Nephron (organoid): ENCODE data around the gene NGLY1.

Experiments used
- H3K27ac Mint-ChIP-seq, 3 experiments: 2 replicates each; pipeline ENCODE4 v1.8.0; 2020; ENCODE audit warnings: mixed read lengths in 3 of 3, mild to moderate bottlenecking in 2 of 3, moderate library complexity in 1 of 3
- H3K27me3 Mint-ChIP-seq: 2 replicates; pipeline ENCODE4 v1.8.0; 2021; ENCODE audit warnings: low read depth, mild to moderate bottlenecking, moderate library complexity, mixed read lengths
- H3K36me3 Mint-ChIP-seq: 2 replicates; pipeline ENCODE4 v1.8.0; 2020; ENCODE audit warnings: low read depth, mixed read lengths
- H3K4me1 Mint-ChIP-seq: 2 replicates; pipeline ENCODE4 v1.8.0; 2020; ENCODE audit warnings: mixed read lengths
- H3K4me3 Mint-ChIP-seq, 3 experiments: 2 replicates each; pipeline ENCODE4 v1.8.0; 2020; ENCODE audit warnings: mild to moderate bottlenecking in 3 of 3, mixed read lengths in 3 of 3, moderate library complexity in 2 of 3
- H3K9me3 Mint-ChIP-seq: 2 replicates; pipeline ENCODE4 v1.8.0; 2020; ENCODE audit warnings: mixed read lengths
- CTCF ChIP-seq, 3 experiments: fragments of 200-600 bp; sonication (generic); IDR thresholded peaks; one replicate each; pipeline ENCODE4 v1.5.0; 2021; ENCODE audit warnings: antibody characterized with exemption in 3 of 3; ENCODE audit not compliant: unreplicated experiment in 3 of 3

NGLY1 gene

GRCh38 chr3:25821746-25822573 lies 38.7 kb upstream of the NGLY1 start:
- peaks cover 9% of the 10 kb centered on the region for H3K4me1 Mint-ChIP-seq
- H3K9me3 Mint-ChIP-seq = no peaks in the 10 kb centered on the region
- no peak for TF ChIP-seq CTCF (IDR thresholded peaks at IDR 0.05; ENCODE audit: unreplicated experiment in 3 of 3)
- peaks cover 8% of the 10 kb centered on the region for H3K27me3 Mint-ChIP-seq
- no peak overlapping the region for H3K4me3 Mint-ChIP-seq
- no peak overlapping the region for H3K27ac Mint-ChIP-seq
- no peaks in the 10 kb centered on the region for H3K36me3 Mint-ChIP-seq

GRCh38 chr3:25820816-25821486 lies 37.7 kb upstream of the NGLY1 start:
- no peak for TF ChIP-seq CTCF (IDR thresholded peaks at IDR 0.05; ENCODE audit: unreplicated experiment in 3 of 3)
- H3K9me3 Mint-ChIP-seq = no peaks in the 10 kb centered on the region
- peaks cover 8% of the 10 kb centered on the region for H3K27me3 Mint-ChIP-seq
- peaks cover 9% of the 10 kb centered on the region for H3K4me1 Mint-ChIP-seq
- H3K36me3 Mint-ChIP-seq = no peaks in the 10 kb centered on the region
- peak overlapping the region; percentile 42 to 59 (median 51) for H3K27ac Mint-ChIP-seq
- no peak overlapping the region for H3K4me3 Mint-ChIP-seq

GRCh38 chr3:25820366-25820765 lies 37.1 kb upstream of the NGLY1 start:
- H3K27me3 Mint-ChIP-seq = peaks cover 7% of the 10 kb centered on the region
- H3K4me1 Mint-ChIP-seq = peaks cover 9% of the 10 kb centered on the region
- H3K4me3 Mint-ChIP-seq = no peak overlapping the region
- H3K27ac Mint-ChIP-seq = peak overlapping the region; percentile 42 to 59 (median 51)
- no peak for TF ChIP-seq CTCF (IDR thresholded peaks at IDR 0.05; ENCODE audit: unreplicated experiment in 3 of 3)
- no peaks in the 10 kb centered on the region for H3K36me3 Mint-ChIP-seq
- H3K9me3 Mint-ChIP-seq = no peaks in the 10 kb centered on the region

- Mint-ChIP-seq H3K27me3 (peaks cover 8% of the 10 kb centered on the region), H3K4me1 (peaks cover 9% of the 10 kb centered on the region), H3K4me3 (no peak overlapping the region), H3K36me3 (no peaks in the 10 kb centered on the region), H3K27ac (no peak overlapping the region), H3K9me3 (no peaks in the 10 kb centered on the region)
- no peak for TF ChIP-seq CTCF (IDR thresholded peaks at IDR 0.05; ENCODE audit: unreplicated experiment in 3 of 3)
These were observed 35.1 kb upstream of the NGLY1 start for GRCh38 chr3:25818335-25818734.

GRCh38 chr3:25817638-25818037 lies 34.4 kb upstream of the NGLY1 start:
- Mint-ChIP-seq H3K4me1 (peaks cover 9% of the 10 kb centered on the region), H3K36me3 (no peaks in the 10 kb centered on the region), H3K4me3 (no peak overlapping the region), H3K27ac (no peak overlapping the region), H3K9me3 (no peaks in the 10 kb centered on the region), H3K27me3 (peaks cover 5% of the 10 kb centered on the region)
- no peak for TF ChIP-seq CTCF (IDR thresholded peaks at IDR 0.05; ENCODE audit: unreplicated experiment in 3 of 3)
